WTC11 (cell line): ENCODE measurements around the gene TRIML2. TPM values are rescaled to one million over a fixed set of nuclear protein-coding genes. Genes with fewer than 3 reads are reported as not detected.

ENCODE experiments used
- ATAC-seq: fragments of 200-7000 bp; cut with Tn5 transposase; 2 replicates; pipeline ENCODE4 v1.10.0; 2021; ENCODE audit warnings: mild to moderate bottlenecking, moderate library complexity
- CTCF ChIA-PET: fragments of 300-600 bp; sonication (Branson Sonifier 250); formaldehyde crosslinking; loops from one replicate; lab custom pipeline; 2021; ENCODE audit warnings: antibody characterized with exemption; lab: Charles Lee
- POLR2A ChIA-PET: fragments of 350-600 bp; sonication (Branson Sonifier 250); formaldehyde crosslinking; loops from one replicate; lab custom pipeline; 2021; ENCODE audit warnings: antibody characterized with exemption; lab: Charles Lee
- DNase-seq: peaks from one replicate; pipeline ENCODE4 v3.0.0; 2021; ENCODE audit warnings: low spot score
- H3K27ac Mint-ChIP-seq: 2 replicates; pipeline ENCODE4 v1.8.0; 2021; ENCODE audit warnings: mixed read lengths
- H3K27me3 Mint-ChIP-seq: 2 replicates; pipeline ENCODE4 v1.8.0; 2021; ENCODE audit warnings: low read depth, mild to moderate bottlenecking, moderate library complexity, mixed read lengths
- H3K36me3 Mint-ChIP-seq: 2 replicates; pipeline ENCODE4 v1.8.0; 2021; ENCODE audit warnings: mixed read lengths
- H3K4me1 Mint-ChIP-seq: 2 replicates; pipeline ENCODE4 v1.8.0; 2022; ENCODE audit warnings: mixed read lengths
- H3K4me3 Mint-ChIP-seq: 2 replicates; pipeline ENCODE4 v1.8.0; 2021; ENCODE audit warnings: mild to moderate bottlenecking, moderate library complexity, mixed read lengths
- H3K9me3 Mint-ChIP-seq: 2 replicates; pipeline ENCODE4 v1.8.0; 2021; ENCODE audit warnings: mixed read lengths
- AFF4 ChIP-seq: sonication (generic); formaldehyde crosslinking; IDR thresholded peaks from 2 replicates; pipeline ENCODE4 v1.8.1; 2023; ENCODE audit warnings: mild to moderate bottlenecking, missing genetic modification reagents, borderline replicate concordance
- CREM ChIP-seq: sonication (generic); formaldehyde crosslinking; IDR thresholded peaks from 2 replicates; pipeline ENCODE4 v1.8.1; 2022; ENCODE audit warnings: mild to moderate bottlenecking, missing genetic modification reagents, moderate library complexity
- ESRRA ChIP-seq: sonication (generic); formaldehyde crosslinking; IDR thresholded peaks from 2 replicates; pipeline ENCODE4 v1.8.1; 2022; ENCODE audit warnings: mild to moderate bottlenecking, missing genetic modification reagents, borderline replicate concordance
- FOXK1 ChIP-seq: sonication (generic); formaldehyde crosslinking; IDR thresholded peaks from 2 replicates; pipeline ENCODE4 v1.8.0; 2022; ENCODE audit warnings: mild to moderate bottlenecking, moderate library complexity, missing genetic modification reagents
- FOXP1 ChIP-seq: sonication (generic); formaldehyde crosslinking; IDR thresholded peaks from 2 replicates; pipeline ENCODE4 v1.8.0; 2022; ENCODE audit warnings: missing genetic modification reagents, mild to moderate bottlenecking, moderate library complexity, borderline replicate concordance
- FOXP4 ChIP-seq: sonication (generic); formaldehyde crosslinking; IDR thresholded peaks from 2 replicates; pipeline ENCODE4 v1.8.0; 2022; ENCODE audit warnings: mild to moderate bottlenecking, missing genetic modification reagents
- GTF2I ChIP-seq: fragments of 250-450 bp; sonication (Bioruptor Pico); conservative IDR thresholded peaks from 2 replicates; pipeline ENCODE4 v1.4.0; 2021; ENCODE audit warnings: mild to moderate bottlenecking
- HMGXB4 ChIP-seq: sonication (generic); formaldehyde crosslinking; IDR thresholded peaks from 2 replicates; pipeline ENCODE4 v1.8.1; 2023; ENCODE audit warnings: mild to moderate bottlenecking, moderate library complexity, missing genetic modification reagents
- PREB ChIP-seq: sonication (generic); formaldehyde crosslinking; IDR thresholded peaks from 2 replicates; pipeline ENCODE4 v1.8.1; 2022; ENCODE audit warnings: mild to moderate bottlenecking, missing genetic modification reagents, moderate library complexity, borderline replicate concordance
- ZMAT4 ChIP-seq: fragments of 250-450 bp; sonication (Bioruptor Pico); IDR thresholded peaks from 2 replicates; pipeline ENCODE4 v1.9.0; 2021; ENCODE audit warnings: mild to moderate bottlenecking
- ZNF121 ChIP-seq: sonication (generic); formaldehyde crosslinking; IDR thresholded peaks from 2 replicates; pipeline ENCODE4 v1.8.0; 2023; ENCODE audit warnings: missing genetic modification reagents
- ZNF232 ChIP-seq: sonication (generic); formaldehyde crosslinking; IDR thresholded peaks from 2 replicates; pipeline ENCODE4 v1.8.0; 2022; ENCODE audit warnings: mild to moderate bottlenecking, missing genetic modification reagents
- ZNF281 ChIP-seq: sonication (generic); formaldehyde crosslinking; IDR thresholded peaks from 2 replicates; pipeline ENCODE4 v1.8.0; 2023; ENCODE audit warnings: mild to moderate bottlenecking, missing genetic modification reagents
- ZNF317 ChIP-seq: sonication (generic); formaldehyde crosslinking; IDR thresholded peaks from 2 replicates; pipeline ENCODE4 v1.8.1; 2023; ENCODE audit warnings: low read depth, mild to moderate bottlenecking, moderate library complexity, missing genetic modification reagents, borderline replicate concordance
- ZNF416 ChIP-seq: fragments of 250-450 bp; sonication (Bioruptor Pico); IDR thresholded peaks from 2 replicates; pipeline ENCODE4 v1.9.0; 2021; ENCODE audit warnings: mild to moderate bottlenecking, inconsistent platforms
- ZNF671 ChIP-seq: fragments of 250-450 bp; sonication (Bioruptor Pico); IDR thresholded peaks from 2 replicates; pipeline ENCODE4 v1.8.0; 2021; ENCODE audit warnings: mild to moderate bottlenecking
- total RNA-seq: library from RNA; stranded (reverse); gene quantifications from 3 replicates; pipeline ENCODE4 v1.2.3, GENCODE V29; 2021

TRIML2 gene
- total RNA-seq, 1 experiment from 2014 or later: 115 TPM

GRCh38 chr4:188147776-188148175 is 38.4 kb upstream of the TRIML2 start:
- no peaks in the 10 kb centered on the region; the same call in 1 of the 2 replicates for H3K4me1 Mint-ChIP-seq
- no peaks in the 10 kb centered on the region for H3K27me3 Mint-ChIP-seq

GRCh38 chr4:188147176-188147575 is 37.8 kb upstream of the TRIML2 start:
- Mint-ChIP-seq H3K4me3 (no peak overlapping the region), H3K27ac (no peak overlapping the region), H3K9me3 (peaks cover 5% of the 10 kb centered on the region; the same call in 1 of the 2 replicates), H3K36me3 (peaks cover 5% of the 10 kb centered on the region), H3K27me3 (no peaks in the 10 kb centered on the region), H3K4me1 (peaks cover 3% of the 10 kb centered on the region)
- no peak for DNase-seq
- ChIA-PET POLR2A (no interaction called here), CTCF (no interaction called here)
- no peak for ATAC-seq
- TF ChIP-seq ZNF416 (CRISPR knock-in tag) (no peak), FOXK1 (no peak), AFF4 (CRISPR knock-in tag) (no peak), ZNF317 (no peak), ZMAT4 (CRISPR knock-in tag) (no peak), GTF2I (no peak)

More at GRCh38 chr4:188147776-188148175, 38.4 kb upstream of the TRIML2 start:
- ATAC-seq (no peak), DNase-seq (no peak)
- CTCF ChIA-PET: no interaction called here
- H3K4me3 Mint-ChIP-seq: no peak overlapping the region
- TF ChIP-seq ZNF671 (no peak), PREB (CRISPR knock-in tag) (no peak), FOXP1 (CRISPR knock-in tag) (no peak), ESRRA (CRISPR knock-in tag) (no peak), ZNF232 (CRISPR knock-in tag) (no peak), FOXP4 (CRISPR knock-in tag) (no peak), HMGXB4 (CRISPR knock-in tag) (no peak), CREM (CRISPR knock-in tag) (no peak), ZNF281 (CRISPR knock-in tag) (no peak), ZNF121 (no peak)
- TF ChIP-seq, all 79 proteins: peak for 0
- peaks cover 5% of the 10 kb centered on the region; the same call in 1 of the 2 replicates for H3K9me3 Mint-ChIP-seq
- POLR2A ChIA-PET: no interaction called here
- H3K27ac Mint-ChIP-seq: no peak overlapping the region
- peaks cover 5% of the 10 kb centered on the region for H3K36me3 Mint-ChIP-seq
